HCT116 (cell line): ENCODE results near the gene CARD10. TPM values are rescaled to one million over a fixed set of nuclear protein-coding genes. Genes with fewer than 3 reads are reported as not detected.

Experiments
- ATAC-seq: fragments of 200-7000 bp; cut with Tn5 transposase; 2 replicates; pipeline ENCODE4 v1.9.1; 2020; ENCODE audit warnings: mild to moderate bottlenecking, moderate library complexity
- BruUV-seq: library from RNA; stranded (reverse); fragments of 400-500 nt; replicated peaks from 2 replicates; lab custom pipeline; 2021; lab: Mats Ljungman, UMichigan
- CTCF ChIA-PET: fragments of 300-600 bp; sonication (Branson Sonifier 250); formaldehyde crosslinking; loops from one replicate; lab custom pipeline; 2021; ENCODE audit warnings: antibody characterized with exemption; lab: Charles Lee
- POLR2A ChIA-PET: fragments of 300-600, 350-600 bp; sonication (Branson Sonifier 250); formaldehyde crosslinking; loops from one replicate; lab custom pipeline; 2021; ENCODE audit warnings: antibody characterized with exemption; lab: Charles Lee
- RAD21 ChIA-PET, 2 experiments: fragments of 300-600 bp; sonication (Branson Sonifier 250); formaldehyde crosslinking; loops; one replicate each; lab custom pipeline; 2023; ENCODE audit warnings: low total read pairs in 2 of 2; ENCODE audit not compliant: uncharacterized antibody in 2 of 2, unreplicated experiment in 2 of 2, low non-redundant PET in 1 of 2; lab: Charles Lee
- DNase-seq: peaks from one replicate; pipeline ENCODE4 v3.0.0-alpha.2; 2010; ENCODE audit warnings: low read depth, low spot score
- H2AFZ ChIP-seq: fragments of 200-600 bp; shearing (Covaris generic), sonication (generic); 2 replicates; pipeline ENCODE4 v1.6.1; 2017; ENCODE audit warnings: low read depth, mixed run types, mixed read lengths, antibody characterized with exemption, low read length; ENCODE audit not compliant: poor library complexity, severe bottlenecking
- H3K27ac ChIP-seq: 2 replicates; pipeline ENCODE4 v1.5.1; 2012; ENCODE audit warnings: low read depth, low read length
- H3K27me3 ChIP-seq: fragments of 200-600 bp; sonication (generic); 2 replicates; pipeline ENCODE4 v1.6.1; 2016; ENCODE audit warnings: mixed run types, low read length, mixed read lengths; ENCODE audit not compliant: insufficient read depth
- H3K36me3 ChIP-seq, 2 experiments: fragments of 200-500 bp in 1 of 2; fragments of 200-600 bp in 1 of 2; sonication (Bioruptor generic) in 1 of 2; sonication (generic) in 1 of 2; 2 replicates each; pipeline versions ENCODE4 v1.5.1 to v1.6.1; 2014 to 2016; ENCODE audit warnings: low read length in 2 of 2, inconsistent platforms in 1 of 2, mixed read lengths in 1 of 2, mixed run types in 1 of 2; ENCODE audit not compliant: insufficient read depth in 2 of 2, control insufficient read depth in 1 of 2
- H3K4me1 ChIP-seq, 2 experiments: fragments of 200-600 bp in 1 of 2; sonication (generic) in 1 of 2; 2 replicates each; pipeline versions ENCODE4 v1.5.1 to v1.6.1; 2012 to 2017; ENCODE audit warnings: low read length in 2 of 2, inconsistent platforms in 1 of 2, mild to moderate bottlenecking in 1 of 2, mixed read lengths in 1 of 2, mixed run types in 1 of 2, moderate library complexity in 1 of 2; ENCODE audit not compliant: insufficient read depth in 2 of 2, control insufficient read depth in 1 of 2
- H3K4me2 ChIP-seq: fragments of 200-600 bp; sonication (generic); 2 replicates; pipeline ENCODE4 v1.6.1; 2017; ENCODE audit warnings: mixed run types, low read length, mixed read lengths
- H3K4me3 ChIP-seq, 2 experiments: fragments of 200-600 bp in 1 of 2; sonication (generic) in 1 of 2; replicated peaks in 1 of 2; 2 replicates each; pipeline ENCODE4 v1.5.1; 2011 to 2016; ENCODE audit warnings: low read length in 2 of 2, control low read depth in 1 of 2, low read depth in 1 of 2, mild to moderate bottlenecking in 1 of 2, mixed read lengths in 1 of 2, mixed run types in 1 of 2
- H3K79me2 ChIP-seq: fragments of 200-600 bp; sonication (generic); 2 replicates; pipeline ENCODE4 v1.6.1; 2017; ENCODE audit warnings: mild to moderate bottlenecking, mixed run types, low read length, moderate library complexity, mixed read lengths; ENCODE audit not compliant: insufficient read depth
- H3K9ac ChIP-seq: fragments of 200-600 bp; sonication (generic); 2 replicates; pipeline ENCODE4 v1.6.1; 2016; ENCODE audit warnings: low read length, mixed read lengths
- H3K9me2 ChIP-seq: fragments of 200-600 bp; sonication (generic), shearing (Covaris generic); 2 replicates; pipeline ENCODE4 v1.6.1; 2017; ENCODE audit warnings: mixed run types, mild to moderate bottlenecking, moderate library complexity; ENCODE audit not compliant: insufficient read depth
- H3K9me3 ChIP-seq, 2 experiments: fragments of 200-500 bp in 1 of 2; fragments of 200-600 bp in 1 of 2; sonication (Bioruptor generic) in 1 of 2; sonication (generic) in 1 of 2; 2 replicates each; pipeline ENCODE4 v1.6.1; 2014 to 2017; ENCODE audit warnings: low read length in 2 of 2, mixed read lengths in 2 of 2, inconsistent platforms in 1 of 2, low read depth in 1 of 2, mild to moderate bottlenecking in 1 of 2, mixed run types in 1 of 2, moderate library complexity in 1 of 2; ENCODE audit not compliant: control insufficient read depth in 1 of 2, insufficient read depth in 1 of 2
- H4K20me1 ChIP-seq: fragments of 200-600 bp; sonication (generic), shearing (Covaris generic); 2 replicates; pipeline ENCODE4 v1.6.1; 2017; ENCODE audit warnings: mixed run types, mild to moderate bottlenecking, moderate library complexity; ENCODE audit not compliant: insufficient read depth
- ATF3 ChIP-seq: IDR thresholded peaks from 2 replicates; pipeline ENCODE4 v1.6.1; 2012
- CTCF ChIP-seq, 3 experiments: fragments of 200-600 bp in 1 of 3; sonication (generic) in 1 of 3; IDR thresholded peaks in 2 of 3; conservative IDR thresholded peaks in 1 of 3; 2 replicates each; pipeline ENCODE4 v1.5.1; 2012 to 2017; ENCODE audit warnings: low read depth in 2 of 3, low read length in 2 of 3, antibody characterized with exemption in 1 of 3, borderline replicate concordance in 1 of 3, control low read depth in 1 of 3, mild to moderate bottlenecking in 1 of 3, mixed read lengths in 1 of 3, mixed run types in 1 of 3, moderate library complexity in 1 of 3; ENCODE audit not compliant: insufficient read depth in 1 of 3
- JUND ChIP-seq: IDR thresholded peaks from 2 replicates; pipeline ENCODE4 v1.6.1; 2012
- POLR2A ChIP-seq: IDR thresholded peaks from 2 replicates; pipeline ENCODE4 v1.7.0; 2011; ENCODE audit warnings: borderline replicate concordance; ENCODE audit not compliant: insufficient read depth, insufficient read length; ENCODE audit errors: extremely low read depth
- POLR2AphosphoS5 ChIP-seq: IDR thresholded peaks from 2 replicates; pipeline ENCODE4 v1.6.1; 2011; ENCODE audit warnings: mild to moderate bottlenecking, low read depth, low read length, moderate library complexity
- SRF ChIP-seq: IDR thresholded peaks from 2 replicates; pipeline ENCODE4 v1.6.1; 2012; ENCODE audit warnings: low read depth
- ZBTB33 ChIP-seq: IDR thresholded peaks from 2 replicates; pipeline ENCODE4 v1.6.1; 2011; ENCODE audit warnings: mild to moderate bottlenecking, low read length, moderate library complexity; ENCODE audit not compliant: insufficient replicate concordance; ENCODE audit errors: extremely low read depth
- ZFX ChIP-seq: fragments of 450-650 bp; IDR thresholded peaks from 2 replicates; pipeline ENCODE4 v1.6.1; 2017
- ZNF274 ChIP-seq: fragments of 200-500 bp; sonication (Bioruptor generic); IDR thresholded peaks from 2 replicates; pipeline ENCODE4 v1.6.1; 2014; ENCODE audit warnings: mild to moderate bottlenecking, low read depth, low read length, inconsistent platforms
- intact Hi-C: fragments of 100-400 bp; cut with micrococcal nuclease; formaldehyde crosslinking; loops from 2 replicates; pipeline ENCODE4 v1.10.0; 2022
- total RNA-seq: library from RNA; stranded (reverse); gene quantifications from one replicate; pipeline ENCODE4 v1.2.1, GENCODE V29; 2021; ENCODE audit not compliant: unreplicated experiment

Gene CARD10
- total RNA-seq, 1 experiment from 2014 or later, result 32.0 TPM

- Histone ChIP-seq H3K4me3 (peak overlapping the region; percentile 82 to 90), H3K4me2 (peak overlapping the region; percentile 91), H3K79me2 (peaks cover 69% of the 10 kb centered on the region), H4K20me1 (no peaks in the 10 kb centered on the region), H3K9me2 (no peaks in the 10 kb centered on the region), H3K27me3 (no peaks in the 10 kb centered on the region), H3K9me3 (no peaks in the 10 kb centered on the region), H3K9ac (peak overlapping the region; percentile 95), H3K27ac (peak overlapping the region; percentile 99), H3K36me3 (peaks cover 3 to 31% of the 10 kb centered on the region in 2 experiments; a peak in 1 of 4 replicates), H2AFZ (no peak overlapping the region), H3K4me1 (peaks cover 58 to 74% of the 10 kb centered on the region in 2 experiments)
- no peak for ATAC-seq
- CTCF ChIA-PET, result interaction anchor here (0.5 to 10.7 kb wide), 10 partner anchors 8 to 991 kb away, joined by 3 to 238 read pairs (median 6); no protein-coding TSS in a partner anchor
- no peak for DNase-seq
- RAD21 ChIA-PET, result interaction anchor here (0.5 to 0.8 kb wide), 3 partner anchors 8 to 119 kb away, joined by 3 to 5 read pairs (median 4); no protein-coding TSS in a partner anchor
- no TSS peak for BruUV-seq
- TF ChIP-seq ZBTB33 (no peak), CTCF (IDR thresholded peaks at IDR 0.05 in 2 of 3, conservative IDR thresholded peaks at IDR 0.05 in 1 of 3; ENCODE audit: borderline replicate concordance in 1 of 3, insufficient read depth in 1 of 3, low read depth in 2 of 3, low read length in 2 of 3) (no peak), ZFX (no peak), JUND (no peak), ATF3 (no peak), POLR2AphosphoS5 (no peak), ZNF274 (no peak), SRF (no peak), POLR2A (no peak)
- POLR2A ChIA-PET, result interaction anchor here (1.0 to 3.6 kb wide), 4 partner anchors 16 to 37 kb away, joined by 3 to 21 read pairs (median 5); no protein-coding TSS in a partner anchor
- intact Hi-C loops, result no loop called here
Measured at GRCh38 chr22:37562049-37562875, 43.0 kb upstream of the CARD10 start.
